Measurements from ENCODE around the gene MFRP.

The MFRP gene

DNA sequence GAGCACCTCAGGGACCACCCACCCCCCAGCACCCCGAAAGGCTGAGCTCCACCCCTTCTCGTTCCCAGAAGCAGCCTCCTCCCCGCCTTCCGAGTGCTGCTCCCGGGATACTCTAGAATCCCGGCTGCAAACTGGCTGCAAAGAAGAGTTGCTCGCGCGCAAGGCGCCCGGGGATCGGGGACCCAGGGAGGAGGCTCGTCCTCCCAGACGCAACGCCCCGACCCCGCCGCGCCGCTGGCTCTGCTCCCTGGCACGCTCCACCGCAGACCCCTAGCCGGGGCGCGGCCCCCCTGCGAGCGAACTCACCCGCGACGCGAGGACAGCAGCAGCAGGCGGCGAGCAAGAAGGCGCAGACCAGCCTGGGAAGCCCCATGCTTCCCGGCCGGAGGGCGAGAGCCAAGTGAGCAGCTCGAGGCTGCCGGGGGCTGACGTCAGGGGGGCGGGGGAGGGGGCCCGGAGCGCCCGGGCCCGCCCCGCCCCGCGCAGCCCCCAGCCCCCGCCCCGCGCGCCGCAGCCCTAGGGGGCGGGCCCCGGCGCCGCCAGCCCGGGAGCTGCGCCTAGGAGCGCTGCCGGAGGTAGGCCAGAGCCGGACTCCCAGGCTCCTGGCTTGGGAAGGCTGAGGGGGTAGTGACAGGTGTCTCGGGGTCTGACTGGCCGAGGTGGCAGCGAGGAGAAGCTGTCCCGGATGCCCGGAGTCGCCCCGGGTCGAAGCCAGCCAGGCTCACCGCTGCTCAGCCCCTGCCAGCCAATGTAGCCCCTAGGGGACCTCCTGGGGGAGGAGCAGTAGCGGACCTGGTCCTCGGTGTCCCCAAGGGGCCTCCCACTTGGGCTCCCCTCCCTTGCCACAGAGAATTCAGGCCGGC is 29.5 kb downstream of the MFRP start, which contains the start of gene MCAM:
Gene MCAM, minus strand, starts transcription at position 402 of the 863 bp plus-strand sequence. Its CDS starts 29 bp downstream, at position 373.
- peak; percentile 70 for DNase-seq (ENCODE audit: low spot score)
- TF ChIP-seq CTCF (IDR thresholded peaks at IDR 0.05; ENCODE audit: extremely low read depth, missing control alignments): no peak

GRCh38 chr11:119316016-119316728 is 30.3 kb downstream of the MFRP start:
- DNase-seq (ENCODE audit: low spot score): no peak
- no peak for TF ChIP-seq CTCF (IDR thresholded peaks at IDR 0.05; ENCODE audit: extremely low read depth, missing control alignments)

DNA sequence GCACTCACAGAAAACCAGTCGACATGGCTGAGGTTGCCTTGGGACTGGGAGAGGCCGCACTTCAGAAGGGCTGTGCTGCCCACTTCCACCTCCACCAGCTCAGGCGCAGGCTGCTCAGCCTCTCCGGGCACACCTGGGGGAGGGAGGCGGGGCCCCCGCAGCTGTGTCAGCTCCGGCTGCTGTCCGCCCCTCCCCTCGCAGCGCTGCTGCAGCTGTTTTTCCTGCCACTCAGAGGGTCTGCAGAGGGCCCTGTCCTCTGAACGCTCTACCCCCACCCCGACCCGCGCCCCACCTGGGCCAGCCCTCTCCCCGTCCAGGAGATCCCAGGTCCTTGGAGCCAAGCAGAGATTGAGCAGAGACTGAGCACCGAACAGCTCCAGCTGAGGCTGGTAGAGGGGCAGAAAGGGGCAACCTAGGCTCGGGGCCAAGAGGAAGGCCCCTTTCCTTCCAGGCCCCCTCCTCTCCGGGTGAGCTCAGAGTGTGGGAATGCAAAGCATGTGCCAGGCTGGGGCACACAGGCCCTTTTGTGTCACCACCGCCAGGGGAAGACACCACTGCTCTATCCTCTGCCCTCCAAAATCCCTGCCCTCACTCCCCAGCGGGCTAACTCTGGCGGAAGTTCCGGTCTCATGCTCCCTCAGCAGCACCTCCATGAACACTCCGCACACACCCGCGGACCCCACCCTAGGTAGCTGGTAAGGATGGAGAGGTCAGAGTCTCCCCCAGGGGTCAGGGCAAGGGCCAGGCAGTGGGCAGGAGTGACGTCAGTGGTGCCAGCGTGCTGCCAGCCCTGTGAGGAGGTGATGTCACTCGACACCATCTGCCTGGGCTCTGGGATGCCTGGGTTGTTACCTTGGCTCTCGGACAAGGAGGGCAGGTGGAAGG is 31.1 kb downstream of the MFRP start:
- DNase-seq (ENCODE audit: low spot score): peak; percentile 73
- no peak for TF ChIP-seq CTCF (IDR thresholded peaks at IDR 0.05; ENCODE audit: extremely low read depth, missing control alignments)

DNA sequence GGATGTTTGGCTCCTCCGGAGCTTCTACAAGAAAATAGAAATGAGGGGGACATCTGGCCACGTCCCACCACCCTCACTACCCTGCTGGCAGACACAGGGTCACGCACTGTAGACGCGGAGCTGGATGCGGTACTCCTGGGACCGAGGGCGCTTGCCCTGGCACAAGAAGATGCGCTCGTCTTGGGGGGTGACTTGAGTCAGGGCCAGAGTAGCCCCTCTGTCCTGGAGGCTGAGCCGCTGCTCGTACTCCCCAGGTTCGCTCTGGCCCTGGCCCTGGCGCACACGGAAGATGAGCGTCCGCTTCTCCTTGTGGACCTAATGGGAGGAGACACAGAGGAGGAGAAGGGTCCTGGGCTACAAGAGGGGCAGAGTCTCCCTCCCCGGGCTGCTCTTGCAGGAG is 31.8 kb downstream of the MFRP start:
- no peak for TF ChIP-seq CTCF (IDR thresholded peaks at IDR 0.05; ENCODE audit: extremely low read depth, missing control alignments)
- no peak for DNase-seq (ENCODE audit: low spot score)

- no peak for TF ChIP-seq CTCF (IDR thresholded peaks at IDR 0.05; ENCODE audit: extremely low read depth, missing control alignments)
- DNase-seq (ENCODE audit: low spot score): no peak
These were observed 35.8 kb downstream of the MFRP start for GRCh38 chr11:119310682-119311052.

DNA sequence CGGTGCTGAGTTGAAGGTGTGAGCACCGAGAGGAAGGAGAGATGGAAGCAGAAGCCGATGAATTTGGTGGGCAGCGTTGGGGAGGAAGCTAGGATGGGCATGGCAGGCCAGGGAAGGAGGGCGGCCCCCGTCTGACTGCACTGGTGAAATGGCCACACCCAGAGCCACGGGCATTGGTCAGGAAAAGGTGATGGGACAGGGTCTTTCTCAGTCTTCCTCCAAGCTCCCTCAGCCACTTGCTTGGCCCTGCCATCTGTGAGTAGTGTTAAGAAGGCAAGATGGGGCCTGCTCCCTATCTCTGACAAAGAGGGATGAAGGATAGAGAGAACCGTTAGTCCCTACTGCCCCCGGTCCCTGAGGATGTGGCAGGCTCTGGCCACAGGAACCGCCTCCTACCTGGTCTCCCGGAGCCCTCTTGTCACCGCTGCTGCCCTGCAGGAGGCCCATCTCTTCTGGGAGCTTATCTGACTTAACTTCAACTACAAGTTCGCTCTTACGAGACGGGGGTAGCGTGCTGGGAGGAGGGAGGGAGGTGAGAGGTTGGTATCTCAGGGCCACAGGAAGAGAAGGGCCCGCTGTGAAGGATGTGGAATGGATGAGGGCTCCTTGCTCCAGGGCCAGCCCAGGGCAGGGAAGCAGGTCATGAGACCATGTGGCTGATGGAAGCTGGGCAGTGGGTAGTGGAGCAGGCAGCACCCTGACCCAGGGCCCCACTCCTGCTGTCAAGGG is 36.4 kb downstream of the MFRP start:
- no peak for TF ChIP-seq CTCF (IDR thresholded peaks at IDR 0.05; ENCODE audit: extremely low read depth, missing control alignments)
- DNase-seq (ENCODE audit: low spot score): no peak

Measured in GM20000 (cell line).